Measurements from ENCODE around the gene PSMC4. TPM values are rescaled to one million over a fixed set of nuclear protein-coding genes. Genes with fewer than 3 reads are reported as not detected.

Gene PSMC4
- total RNA-seq, 1 experiment from 2014 or later = 105 TPM

DNA sequence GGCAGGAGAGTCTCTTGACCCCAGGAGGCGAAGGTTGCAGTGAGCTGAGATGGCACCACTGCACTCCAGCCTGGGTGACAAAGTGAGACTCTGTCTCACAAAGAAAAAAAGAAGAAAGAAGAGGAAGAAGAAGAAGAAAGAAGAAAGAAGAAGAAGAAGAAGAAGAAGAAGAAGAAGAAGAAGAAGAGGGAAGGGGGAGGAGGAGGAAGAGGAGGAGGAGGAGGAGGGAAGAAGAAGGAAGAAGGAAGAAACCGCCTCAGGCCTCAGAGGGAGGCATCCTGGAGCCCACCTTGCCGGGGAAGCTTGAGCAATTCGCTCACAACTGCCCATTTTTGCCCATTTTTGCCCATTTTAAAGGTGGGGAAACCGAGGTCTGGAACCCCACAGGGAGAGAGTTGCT is 46.0 kb upstream of the PSMC4 start:
- no peak overlapping the region for H3K4me3 Mint-ChIP-seq (ENCODE audit: unreplicated experiment)
- no TSS peak for BruUV-seq (replicated peaks)
- no peaks in the 10 kb centered on the region for H3K36me3 Mint-ChIP-seq (ENCODE audit: insufficient read depth, unreplicated experiment)
- peaks cover 7% of the 10 kb centered on the region for H3K9me3 Mint-ChIP-seq (ENCODE audit: unreplicated experiment)
- H3K4me1 Mint-ChIP-seq (ENCODE audit: insufficient read depth, unreplicated experiment) = no peaks in the 10 kb centered on the region
- intact Hi-C loops (cut with micrococcal nuclease) = no loop called here
- POLR2A ChIA-PET = no interaction called here
- peaks cover 8% of the 10 kb centered on the region for H3K27me3 Mint-ChIP-seq (ENCODE audit: insufficient read depth, unreplicated experiment)
- TF ChIP-seq, protein P1, sequence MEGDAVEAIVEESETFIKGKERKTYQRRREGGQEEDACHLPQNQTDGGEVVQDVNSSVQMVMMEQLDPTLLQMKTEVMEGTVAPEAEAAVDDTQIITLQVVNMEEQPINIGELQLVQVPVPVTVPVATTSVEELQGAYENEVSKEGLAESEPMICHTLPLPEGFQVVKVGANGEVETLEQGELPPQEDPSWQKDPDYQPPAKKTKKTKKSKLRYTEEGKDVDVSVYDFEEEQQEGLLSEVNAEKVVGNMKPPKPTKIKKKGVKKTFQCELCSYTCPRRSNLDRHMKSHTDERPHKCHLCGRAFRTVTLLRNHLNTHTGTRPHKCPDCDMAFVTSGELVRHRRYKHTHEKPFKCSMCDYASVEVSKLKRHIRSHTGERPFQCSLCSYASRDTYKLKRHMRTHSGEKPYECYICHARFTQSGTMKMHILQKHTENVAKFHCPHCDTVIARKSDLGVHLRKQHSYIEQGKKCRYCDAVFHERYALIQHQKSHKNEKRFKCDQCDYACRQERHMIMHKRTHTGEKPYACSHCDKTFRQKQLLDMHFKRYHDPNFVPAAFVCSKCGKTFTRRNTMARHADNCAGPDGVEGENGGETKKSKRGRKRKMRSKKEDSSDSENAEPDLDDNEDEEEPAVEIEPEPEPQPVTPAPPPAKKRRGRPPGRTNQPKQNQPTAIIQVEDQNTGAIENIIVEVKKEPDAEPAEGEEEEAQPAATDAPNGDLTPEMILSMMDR (IDR thresholded peaks at IDR 0.05; ENCODE audit: unreplicated experiment) = no peak
- DNase-seq (ENCODE audit: unreplicated experiment) = no peak
- CTCF ChIA-PET = interaction anchor here (0.6 to 1.6 kb wide), 3 partner anchors 46 to 657 kb away, joined by 3 read pairs; no protein-coding TSS in a partner anchor
- H3K27ac Mint-ChIP-seq (ENCODE audit: low read depth, unreplicated experiment) = no peak overlapping the region

DNA sequence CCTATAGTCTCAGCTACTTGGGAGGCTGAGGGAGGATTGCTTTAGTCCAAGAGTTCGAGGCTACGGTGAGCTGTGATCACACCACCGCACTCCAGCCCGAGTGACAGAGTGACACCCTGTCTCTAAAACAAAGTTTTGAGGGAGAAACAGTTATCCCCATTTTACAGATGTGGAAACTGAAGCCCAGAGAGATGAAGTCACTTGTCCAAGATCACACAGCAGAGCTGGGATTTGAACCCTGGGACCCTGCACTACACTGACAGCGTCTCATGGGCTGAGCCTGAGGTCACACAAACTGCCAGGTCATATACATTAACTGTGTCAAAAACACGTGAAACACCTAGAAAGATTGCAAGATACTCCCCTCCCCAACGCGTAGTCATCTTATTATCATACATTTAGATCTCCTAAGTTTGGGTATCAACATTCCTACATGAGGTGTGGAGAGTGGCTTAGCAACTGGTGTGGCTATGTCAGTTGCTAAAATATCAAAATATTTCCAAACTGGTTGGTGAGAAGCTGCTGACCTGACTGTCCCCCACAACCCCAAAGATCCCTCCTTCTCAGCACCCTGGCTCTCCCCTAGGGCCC is 44.7 kb upstream of the PSMC4 start:
- no peak overlapping the region for H3K27ac Mint-ChIP-seq (ENCODE audit: low read depth, unreplicated experiment)
- no peaks in the 10 kb centered on the region for H3K4me1 Mint-ChIP-seq (ENCODE audit: insufficient read depth, unreplicated experiment)
- TF ChIP-seq, protein P1 (IDR thresholded peaks at IDR 0.05; ENCODE audit: unreplicated experiment) = no peak
- H3K4me3 Mint-ChIP-seq (ENCODE audit: unreplicated experiment) = no peak overlapping the region
- H3K9me3 Mint-ChIP-seq (ENCODE audit: unreplicated experiment) = peaks cover 8% of the 10 kb centered on the region
- ChIA-PET CTCF (interaction anchor here (0.5 to 1.6 kb wide), 2 partner anchors 44 to 384 kb away, joined by 3 read pairs; no protein-coding TSS in a partner anchor), POLR2A (no interaction called here)
- no TSS peak for BruUV-seq (replicated peaks)
- intact Hi-C loops (cut with micrococcal nuclease) = no loop called here
- H3K36me3 Mint-ChIP-seq (ENCODE audit: insufficient read depth, unreplicated experiment) = no peaks in the 10 kb centered on the region
- no peak for DNase-seq (ENCODE audit: unreplicated experiment)
- peaks cover 17% of the 10 kb centered on the region for H3K27me3 Mint-ChIP-seq (ENCODE audit: insufficient read depth, unreplicated experiment)

DNA sequence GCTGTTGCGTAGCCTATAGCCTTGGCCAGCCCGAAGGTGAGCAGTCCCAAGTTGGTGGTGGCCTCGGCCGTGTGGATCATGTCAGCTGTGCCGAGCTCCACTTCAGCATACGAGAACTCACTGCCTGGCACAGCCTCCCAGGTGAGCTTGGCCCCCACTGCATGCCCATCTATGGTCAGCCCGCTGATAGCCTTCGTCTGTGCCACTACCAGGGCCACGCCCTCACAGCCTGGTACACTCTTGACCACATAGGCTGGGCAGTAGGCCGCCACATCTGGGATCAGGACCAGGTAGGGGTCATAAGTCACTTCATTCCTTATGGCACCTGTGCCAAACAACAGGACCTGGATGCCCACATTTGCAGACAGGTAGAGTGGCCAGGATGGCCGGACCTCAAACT is 43.9 kb upstream of the PSMC4 start:
- TF ChIP-seq, protein P1 (IDR thresholded peaks at IDR 0.05; ENCODE audit: unreplicated experiment) = no peak
- intact Hi-C loops (cut with micrococcal nuclease) = no loop called here
- ChIA-PET POLR2A (no interaction called here), CTCF (no interaction called here)
- Mint-ChIP-seq H3K4me3 (ENCODE audit: unreplicated experiment) (no peak overlapping the region), H3K27me3 (ENCODE audit: insufficient read depth, unreplicated experiment) (peaks cover 22% of the 10 kb centered on the region), H3K9me3 (ENCODE audit: unreplicated experiment) (peaks cover 8% of the 10 kb centered on the region), H3K4me1 (ENCODE audit: insufficient read depth, unreplicated experiment) (no peaks in the 10 kb centered on the region), H3K36me3 (ENCODE audit: insufficient read depth, unreplicated experiment) (no peaks in the 10 kb centered on the region), H3K27ac (ENCODE audit: low read depth, unreplicated experiment) (no peak overlapping the region)
- no TSS peak for BruUV-seq (replicated peaks)
- no peak for DNase-seq (ENCODE audit: unreplicated experiment)

GRCh38 chr19:39927524-39928356 is 43.2 kb upstream of the PSMC4 start:
- H3K9me3 Mint-ChIP-seq (ENCODE audit: unreplicated experiment) = peaks cover 8% of the 10 kb centered on the region
- BruUV-seq (replicated peaks) = no TSS peak
- H3K36me3 Mint-ChIP-seq (ENCODE audit: insufficient read depth, unreplicated experiment) = no peaks in the 10 kb centered on the region
- no peaks in the 10 kb centered on the region for H3K4me1 Mint-ChIP-seq (ENCODE audit: insufficient read depth, unreplicated experiment)
- H3K27me3 Mint-ChIP-seq (ENCODE audit: insufficient read depth, unreplicated experiment) = peaks cover 27% of the 10 kb centered on the region
- no peak for DNase-seq (ENCODE audit: unreplicated experiment)
- no peak overlapping the region for H3K4me3 Mint-ChIP-seq (ENCODE audit: unreplicated experiment)
- ChIA-PET CTCF (no interaction called here), POLR2A (interaction anchor here (0.6 kb wide), 1 partner anchor 261 kb away, joined by 3 read pairs; no protein-coding TSS in a partner anchor)
- intact Hi-C loops (cut with micrococcal nuclease) = no loop called here
- H3K27ac Mint-ChIP-seq (ENCODE audit: low read depth, unreplicated experiment) = no peak overlapping the region
- TF ChIP-seq, protein P1 (IDR thresholded peaks at IDR 0.05; ENCODE audit: unreplicated experiment) = no peak
